PFSK-1 (cell line): ENCODE data around the gene HOXC10.

Source experiments
- FOXP2 ChIP-seq: optimal IDR thresholded peaks from 2 replicates; pipeline ENCODE3; 2011; ENCODE audit warnings: borderline replicate concordance, control low read depth, inconsistent platforms; ENCODE audit not compliant: insufficient read depth; ENCODE audit errors: extremely low read length, extremely low read depth
- POLR2AphosphoS5 ChIP-seq: IDR thresholded peaks from 2 replicates; pipeline ENCODE4 v1.6.1; 2012; ENCODE audit warnings: low read depth, mild to moderate bottlenecking, control low read depth, low read length, moderate library complexity
- REST ChIP-seq, 2 experiments: IDR thresholded peaks; 2 replicates each; pipeline versions ENCODE4 v1.6.1 to v1.8.0; 2011 to 2012; ENCODE audit warnings: low read depth in 2 of 2, low read length in 2 of 2, control low read depth in 1 of 2, inconsistent platforms in 1 of 2, mild to moderate bottlenecking in 1 of 2, moderate library complexity in 1 of 2; ENCODE audit not compliant: insufficient read depth in 1 of 2
- SIN3A ChIP-seq: IDR thresholded peaks from 2 replicates; pipeline ENCODE4 v1.6.1; 2012; ENCODE audit warnings: mild to moderate bottlenecking, low read length, moderate library complexity, borderline replicate concordance; ENCODE audit not compliant: insufficient read depth
- TAF1 ChIP-seq: IDR thresholded peaks from 2 replicates; pipeline ENCODE4 v1.6.1; 2012; ENCODE audit warnings: low read length, control low read depth, borderline replicate concordance; ENCODE audit not compliant: insufficient read depth

The HOXC10 gene

GRCh38 chr12:53978477-53979356 is 6.2 kb upstream of the HOXC10 start:
- TF ChIP-seq TAF1 (no peak), SIN3A (no peak), FOXP2 (no peak), POLR2AphosphoS5 (no peak), REST (IDR thresholded peaks at IDR 0.05; ENCODE audit: insufficient read depth in 1 of 2, low read depth in 2 of 2, low read length in 2 of 2) (no peak)

- TF ChIP-seq TAF1 (no peak), SIN3A (no peak), REST (IDR thresholded peaks at IDR 0.05; ENCODE audit: insufficient read depth in 1 of 2, low read depth in 2 of 2, low read length in 2 of 2) (no peak), POLR2AphosphoS5 (no peak), FOXP2 (no peak)
Measured at GRCh38 chr12:53980104-53980801, 4.7 kb upstream of the HOXC10 start.

- TF ChIP-seq REST (IDR thresholded peaks at IDR 0.05; ENCODE audit: insufficient read depth in 1 of 2, low read depth in 2 of 2, low read length in 2 of 2) (no peak), POLR2AphosphoS5 (no peak), FOXP2 (no peak), TAF1 (no peak), SIN3A (no peak)
Measured at GRCh38 chr12:53980802-53981496, 4.0 kb upstream of the HOXC10 start.

GRCh38 chr12:53981634-53982565 is 3.0 kb upstream of the HOXC10 start:
- no peak for TF ChIP-seq REST (IDR thresholded peaks at IDR 0.05; ENCODE audit: insufficient read depth in 1 of 2, low read depth in 2 of 2, low read length in 2 of 2)
- TF ChIP-seq POLR2AphosphoS5: no peak
- no peak for TF ChIP-seq SIN3A
- TF ChIP-seq FOXP2: no peak
- no peak for TF ChIP-seq TAF1
